Nephron (organoid): ENCODE measurements around the gene KLHL22.

Source experiments
- H3K27ac Mint-ChIP-seq, 3 experiments: 2 replicates each; pipeline ENCODE4 v1.8.0; 2020; ENCODE audit warnings: mixed read lengths in 3 of 3, mild to moderate bottlenecking in 2 of 3, moderate library complexity in 1 of 3
- H3K27me3 Mint-ChIP-seq: 2 replicates; pipeline ENCODE4 v1.8.0; 2021; ENCODE audit warnings: low read depth, mild to moderate bottlenecking, moderate library complexity, mixed read lengths
- H3K36me3 Mint-ChIP-seq: 2 replicates; pipeline ENCODE4 v1.8.0; 2020; ENCODE audit warnings: low read depth, mixed read lengths
- H3K4me1 Mint-ChIP-seq: 2 replicates; pipeline ENCODE4 v1.8.0; 2020; ENCODE audit warnings: mixed read lengths
- H3K4me3 Mint-ChIP-seq, 3 experiments: 2 replicates each; pipeline ENCODE4 v1.8.0; 2020; ENCODE audit warnings: mild to moderate bottlenecking in 3 of 3, mixed read lengths in 3 of 3, moderate library complexity in 2 of 3
- H3K9me3 Mint-ChIP-seq: 2 replicates; pipeline ENCODE4 v1.8.0; 2020; ENCODE audit warnings: mixed read lengths
- CTCF ChIP-seq, 3 experiments: fragments of 200-600 bp; sonication (generic); IDR thresholded peaks; one replicate each; pipeline ENCODE4 v1.5.0; 2021; ENCODE audit warnings: antibody characterized with exemption in 3 of 3; ENCODE audit not compliant: unreplicated experiment in 3 of 3

Gene KLHL22

DNA sequence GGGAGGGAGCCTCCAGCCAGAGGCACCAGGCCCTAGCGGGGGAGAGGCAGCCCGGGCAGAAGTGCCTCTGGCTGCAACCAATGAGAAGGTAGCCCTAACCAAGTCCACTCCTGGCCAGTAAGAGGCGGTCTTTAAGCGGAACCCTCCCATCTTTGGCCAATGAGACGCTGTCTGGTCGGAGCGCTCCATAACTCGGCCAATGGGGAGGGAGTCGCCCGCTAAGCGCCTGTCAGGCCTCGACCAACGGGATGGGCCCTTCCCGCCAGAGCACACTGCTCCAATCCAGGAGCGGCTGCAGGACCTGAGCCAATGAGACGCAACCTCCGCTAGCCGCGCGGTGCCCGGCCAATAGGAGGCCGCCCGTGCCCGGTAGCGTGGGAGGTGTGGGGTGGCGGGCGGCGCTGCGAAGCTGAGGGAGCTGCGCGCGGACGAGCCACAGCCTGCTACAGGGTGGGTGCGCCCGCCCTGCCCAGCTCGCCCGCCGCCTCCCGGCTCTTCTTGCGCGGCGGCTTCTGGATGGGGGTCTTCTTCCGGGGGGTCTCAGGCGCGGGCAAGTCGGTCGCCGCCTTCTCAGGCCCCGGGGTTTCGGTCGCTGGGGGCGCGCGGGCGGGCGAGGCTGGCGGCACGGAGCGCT is 70.5 kb downstream of the KLHL22 start:
- H3K27ac Mint-ChIP-seq: no peak overlapping the region
- H3K9me3 Mint-ChIP-seq: no peaks in the 10 kb centered on the region
- peaks cover 7% of the 10 kb centered on the region for H3K27me3 Mint-ChIP-seq
- H3K36me3 Mint-ChIP-seq: peaks cover 22% of the 10 kb centered on the region
- peaks cover 5% of the 10 kb centered on the region for H3K4me1 Mint-ChIP-seq
- H3K4me3 Mint-ChIP-seq: no peak overlapping the region
- no peak for TF ChIP-seq CTCF (IDR thresholded peaks at IDR 0.05; ENCODE audit: unreplicated experiment in 3 of 3)

DNA sequence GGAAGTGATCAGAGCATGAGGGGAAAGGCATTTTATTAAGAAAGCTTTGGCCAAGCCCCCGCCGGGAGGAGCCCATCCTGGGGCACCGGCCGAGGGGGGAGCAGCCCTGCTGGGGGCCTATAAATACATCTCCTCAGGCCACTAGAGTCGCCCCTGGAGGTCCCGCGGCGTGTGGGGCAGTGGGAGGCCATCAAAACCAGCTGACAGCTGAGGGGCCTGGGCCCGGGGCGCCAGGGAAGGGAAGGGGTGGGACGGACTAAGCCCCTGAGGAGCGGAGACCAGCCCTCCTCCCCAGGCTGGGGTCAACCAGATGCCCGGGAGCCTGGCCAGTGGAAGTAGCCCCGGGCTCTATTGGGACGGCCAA is 71.0 kb downstream of the KLHL22 start:
- Mint-ChIP-seq H3K27ac (peak overlapping the region in 2 of 3 experiments; percentile 57 to 60), H3K4me1 (peaks cover 5% of the 10 kb centered on the region), H3K27me3 (peaks cover 5% of the 10 kb centered on the region), H3K9me3 (no peaks in the 10 kb centered on the region), H3K36me3 (peaks cover 22% of the 10 kb centered on the region), H3K4me3 (no peak overlapping the region)
- no peak for TF ChIP-seq CTCF (IDR thresholded peaks at IDR 0.05; ENCODE audit: unreplicated experiment in 3 of 3)

- peaks cover 21% of the 10 kb centered on the region for H3K36me3 Mint-ChIP-seq
- H3K4me3 Mint-ChIP-seq: no peak overlapping the region
- peaks cover 5% of the 10 kb centered on the region for H3K27me3 Mint-ChIP-seq
- H3K4me1 Mint-ChIP-seq: peaks cover 5% of the 10 kb centered on the region
- peak overlapping the region in 2 of 3 experiments; percentile 78 to 94 for H3K27ac Mint-ChIP-seq
- TF ChIP-seq CTCF (IDR thresholded peaks at IDR 0.05; ENCODE audit: unreplicated experiment in 3 of 3): no peak
- H3K9me3 Mint-ChIP-seq: no peaks in the 10 kb centered on the region
Measured at GRCh38 chr22:20423906-20424551, 71.6 kb downstream of the KLHL22 start.

GRCh38 chr22:20423008-20423905 is 72.3 kb downstream of the KLHL22 start:
- Mint-ChIP-seq H3K4me3 (no peak overlapping the region), H3K27ac (peak overlapping the region in 2 of 3 experiments; percentile 78 to 94), H3K4me1 (peaks cover 5% of the 10 kb centered on the region), H3K36me3 (peaks cover 16% of the 10 kb centered on the region), H3K27me3 (no peaks in the 10 kb centered on the region), H3K9me3 (no peaks in the 10 kb centered on the region)
- TF ChIP-seq CTCF (IDR thresholded peaks at IDR 0.05; ENCODE audit: unreplicated experiment in 3 of 3): no peak

DNA sequence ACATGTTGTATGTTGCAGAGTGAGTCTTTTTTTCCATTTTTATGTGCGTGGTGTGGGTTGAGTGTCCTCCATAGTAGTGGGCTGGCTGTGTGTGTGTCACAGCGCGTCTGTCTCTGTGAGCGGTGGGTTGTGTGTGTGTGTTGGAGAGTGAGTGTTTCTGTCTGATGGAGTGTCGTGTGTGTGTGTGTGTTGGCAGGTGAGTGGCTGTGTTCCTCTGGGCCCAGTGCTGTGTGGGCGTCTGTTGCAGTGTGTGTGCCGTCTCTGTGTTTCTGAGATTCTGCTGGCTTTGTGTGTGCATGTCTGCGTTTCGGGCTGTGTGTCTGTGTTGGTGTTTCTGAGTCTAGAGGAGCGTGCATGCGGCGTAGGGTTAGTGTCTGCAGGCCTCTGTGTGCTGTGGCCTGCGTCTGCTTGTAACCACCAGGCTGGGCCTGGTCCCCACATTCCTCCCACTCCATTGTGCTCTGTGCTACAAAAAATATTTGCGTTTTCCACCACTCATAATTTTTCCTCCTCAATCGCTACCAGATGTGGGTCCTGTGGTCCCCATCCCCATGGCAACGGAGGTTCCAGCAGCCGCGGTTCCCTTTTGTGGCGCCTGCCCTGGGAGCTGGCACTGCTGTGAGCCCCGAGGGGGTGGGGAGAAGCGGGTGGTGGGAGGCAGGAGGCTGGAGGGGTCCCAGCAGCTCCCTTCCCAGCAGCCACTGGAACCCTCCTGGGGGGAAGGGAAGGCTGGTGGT is 73.2 kb downstream of the KLHL22 start:
- H3K36me3 Mint-ChIP-seq: peaks cover 11% of the 10 kb centered on the region
- no peak for TF ChIP-seq CTCF (IDR thresholded peaks at IDR 0.05; ENCODE audit: unreplicated experiment in 3 of 3)
- H3K9me3 Mint-ChIP-seq: no peaks in the 10 kb centered on the region
- H3K4me3 Mint-ChIP-seq: no peak overlapping the region
- no peaks in the 10 kb centered on the region for H3K27me3 Mint-ChIP-seq
- H3K4me1 Mint-ChIP-seq: peaks cover 5% of the 10 kb centered on the region
- no peak overlapping the region for H3K27ac Mint-ChIP-seq
